ENCODE results near the gene DCUN1D3.
"Not testable (repeated sequence)": the region's sequence is repeated elsewhere in the genome, so short reads cannot be mapped to it uniquely, and the experiment has no call there.

DCUN1D3 gene

DNA sequence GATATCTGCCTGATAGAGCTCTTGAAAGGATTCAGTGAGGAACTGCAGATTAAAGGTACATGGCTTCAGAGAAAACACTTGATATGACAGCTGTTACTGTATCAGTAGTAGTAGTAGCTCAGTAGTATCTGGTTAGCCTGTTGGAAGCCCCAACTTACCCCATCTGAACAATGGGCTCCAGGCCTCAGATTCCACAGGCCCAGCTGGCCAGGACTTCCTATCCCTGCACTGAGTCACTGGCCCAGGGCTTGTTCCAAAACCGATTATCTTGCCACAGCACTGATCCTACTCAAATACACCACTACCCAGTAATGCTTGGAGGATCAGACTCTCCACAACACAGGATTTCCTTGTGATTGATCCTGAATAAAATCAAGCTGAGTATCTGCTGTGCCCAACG lies 32.6 kb downstream of the DCUN1D3 start:
- Histone ChIP-seq H3K4me1 (ENCODE audit: control insufficient read depth, insufficient read depth, low read length, poor library complexity, severe bottlenecking) (no peaks in the 10 kb centered on the region), H3K9me3 (ENCODE audit: control insufficient read depth, low read length) (no peaks in the 10 kb centered on the region), H3K4me3 (ENCODE audit: insufficient read depth, low read depth, low read length, poor library complexity, severe bottlenecking) (no peak overlapping the region), H3K27ac (ENCODE audit: insufficient read depth, low read length, poor library complexity, severe bottlenecking) (no peak overlapping the region), H3K27me3 (replicated peaks; ENCODE audit: control insufficient read depth, insufficient read depth, low read length, poor library complexity, severe bottlenecking) (no peaks in the 10 kb centered on the region), H3K36me3 (ENCODE audit: control insufficient read depth, insufficient read depth, low read length) (no peaks in the 10 kb centered on the region)
- DNase-seq = no peak

- no peaks in the 10 kb centered on the region for H3K4me1 ChIP-seq (ENCODE audit: control insufficient read depth, insufficient read depth, low read length, poor library complexity, severe bottlenecking)
- H3K27me3 ChIP-seq (replicated peaks; ENCODE audit: control insufficient read depth, insufficient read depth, low read length, poor library complexity, severe bottlenecking) = no peaks in the 10 kb centered on the region
- H3K9me3 ChIP-seq (ENCODE audit: control insufficient read depth, low read length) = no peaks in the 10 kb centered on the region
- H3K27ac ChIP-seq (ENCODE audit: insufficient read depth, low read length, poor library complexity, severe bottlenecking) = no peak overlapping the region
- H3K36me3 ChIP-seq (ENCODE audit: control insufficient read depth, insufficient read depth, low read length) = peaks cover 6% of the 10 kb centered on the region
- no peak for DNase-seq
- no peak overlapping the region for H3K4me3 ChIP-seq (ENCODE audit: insufficient read depth, low read depth, low read length, poor library complexity, severe bottlenecking)
These were observed 33.4 kb downstream of the DCUN1D3 start for GRCh38 chr16:20866801-20867200.

DNA sequence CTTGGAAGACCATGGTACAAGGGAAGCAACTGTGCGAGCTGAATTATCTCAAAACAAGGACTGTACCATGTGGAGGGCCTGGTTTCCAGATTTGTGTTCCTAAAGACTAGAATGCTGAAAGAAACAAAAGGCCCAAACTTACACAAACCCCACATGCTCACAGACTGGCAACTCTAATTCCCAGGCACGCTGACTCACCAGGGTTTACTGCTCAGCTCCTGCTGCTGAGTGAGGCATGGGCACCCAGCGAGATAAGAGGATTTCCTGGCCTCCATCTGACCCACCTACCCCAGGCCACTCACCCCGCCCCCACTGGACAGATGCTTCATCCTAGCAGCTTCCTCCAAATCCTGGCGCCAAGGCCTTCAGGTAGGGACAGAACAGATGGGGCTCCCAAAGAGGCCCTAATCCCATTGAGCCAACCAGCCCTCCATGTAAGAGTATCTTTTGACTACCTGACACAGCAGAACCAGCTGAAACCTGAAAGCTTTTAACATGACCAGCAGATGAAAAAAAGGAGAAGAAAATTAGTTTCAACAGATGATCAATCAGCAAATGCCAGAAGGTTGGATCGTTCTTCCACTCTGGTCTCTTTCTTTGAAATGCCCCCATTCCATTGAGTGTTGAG lies 33.9 kb downstream of the DCUN1D3 start:
- Histone ChIP-seq H3K27me3 (replicated peaks; ENCODE audit: control insufficient read depth, insufficient read depth, low read length, poor library complexity, severe bottlenecking) (no peaks in the 10 kb centered on the region), H3K27ac (ENCODE audit: insufficient read depth, low read length, poor library complexity, severe bottlenecking) (no peak overlapping the region), H3K36me3 (ENCODE audit: control insufficient read depth, insufficient read depth, low read length) (peaks cover 11% of the 10 kb centered on the region), H3K9me3 (ENCODE audit: control insufficient read depth, low read length) (no peaks in the 10 kb centered on the region), H3K4me1 (ENCODE audit: control insufficient read depth, insufficient read depth, low read length, poor library complexity, severe bottlenecking) (no peaks in the 10 kb centered on the region), H3K4me3 (ENCODE audit: insufficient read depth, low read depth, low read length, poor library complexity, severe bottlenecking) (no peak overlapping the region)
- no peak for DNase-seq

DNA sequence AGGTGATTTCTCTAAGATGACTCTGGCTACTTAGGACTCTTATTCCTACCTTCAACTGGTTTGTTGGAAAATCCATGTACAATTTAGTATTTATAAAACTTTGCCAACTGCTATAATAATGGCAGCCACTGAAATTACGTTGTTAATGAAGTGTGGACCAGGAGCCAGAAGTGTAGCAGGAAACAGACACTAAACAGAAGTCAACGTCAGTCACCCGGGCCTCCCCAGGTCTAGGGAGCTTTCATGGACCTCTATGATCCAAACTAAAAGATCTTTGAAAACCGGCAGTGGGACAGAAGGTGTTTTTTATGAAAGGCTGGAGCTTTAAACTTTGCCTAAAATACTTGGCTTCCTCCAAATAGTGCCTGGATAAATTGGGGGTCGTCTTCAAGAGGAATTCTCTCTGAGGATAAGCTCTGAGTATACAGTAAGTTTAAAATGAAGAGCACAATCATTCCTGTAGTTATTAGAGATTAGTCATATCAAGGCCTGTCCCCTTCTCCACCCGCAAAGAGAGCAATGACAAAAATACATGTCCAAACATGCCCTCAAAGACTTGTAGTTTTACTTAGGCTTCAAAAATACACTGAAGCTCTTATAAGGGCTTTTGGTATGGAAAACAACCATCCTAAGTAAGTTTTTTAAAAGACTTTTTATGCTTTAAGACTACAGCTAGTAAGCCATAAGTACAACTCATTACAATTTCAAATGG lies 34.6 kb downstream of the DCUN1D3 start:
- H3K27me3 ChIP-seq (replicated peaks; ENCODE audit: control insufficient read depth, insufficient read depth, low read length, poor library complexity, severe bottlenecking) = no peaks in the 10 kb centered on the region
- H3K9me3 ChIP-seq (ENCODE audit: control insufficient read depth, low read length) = no peaks in the 10 kb centered on the region
- no peak overlapping the region for H3K27ac ChIP-seq (ENCODE audit: insufficient read depth, low read length, poor library complexity, severe bottlenecking)
- peaks cover 15% of the 10 kb centered on the region for H3K36me3 ChIP-seq (ENCODE audit: control insufficient read depth, insufficient read depth, low read length)
- H3K4me1 ChIP-seq (ENCODE audit: control insufficient read depth, insufficient read depth, low read length, poor library complexity, severe bottlenecking) = no peaks in the 10 kb centered on the region
- H3K4me3 ChIP-seq (ENCODE audit: insufficient read depth, low read depth, low read length, poor library complexity, severe bottlenecking) = no peak overlapping the region
- no peak for DNase-seq

GRCh38 chr16:20864376-20864775 lies 35.8 kb downstream of the DCUN1D3 start:
- H3K4me3 ChIP-seq (ENCODE audit: insufficient read depth, low read depth, low read length, poor library complexity, severe bottlenecking); H3K27ac ChIP-seq (ENCODE audit: insufficient read depth, low read length, poor library complexity, severe bottlenecking); H3K4me1 ChIP-seq (ENCODE audit: control insufficient read depth, insufficient read depth, low read length, poor library complexity, severe bottlenecking); H3K27me3 ChIP-seq (replicated peaks; ENCODE audit: control insufficient read depth, insufficient read depth, low read length, poor library complexity, severe bottlenecking); DNase-seq; H3K9me3 ChIP-seq (ENCODE audit: control insufficient read depth, low read length): not testable (repeated sequence)
- H3K36me3 ChIP-seq (ENCODE audit: control insufficient read depth, insufficient read depth, low read length) = peaks cover 26% of the 10 kb centered on the region

DNA sequence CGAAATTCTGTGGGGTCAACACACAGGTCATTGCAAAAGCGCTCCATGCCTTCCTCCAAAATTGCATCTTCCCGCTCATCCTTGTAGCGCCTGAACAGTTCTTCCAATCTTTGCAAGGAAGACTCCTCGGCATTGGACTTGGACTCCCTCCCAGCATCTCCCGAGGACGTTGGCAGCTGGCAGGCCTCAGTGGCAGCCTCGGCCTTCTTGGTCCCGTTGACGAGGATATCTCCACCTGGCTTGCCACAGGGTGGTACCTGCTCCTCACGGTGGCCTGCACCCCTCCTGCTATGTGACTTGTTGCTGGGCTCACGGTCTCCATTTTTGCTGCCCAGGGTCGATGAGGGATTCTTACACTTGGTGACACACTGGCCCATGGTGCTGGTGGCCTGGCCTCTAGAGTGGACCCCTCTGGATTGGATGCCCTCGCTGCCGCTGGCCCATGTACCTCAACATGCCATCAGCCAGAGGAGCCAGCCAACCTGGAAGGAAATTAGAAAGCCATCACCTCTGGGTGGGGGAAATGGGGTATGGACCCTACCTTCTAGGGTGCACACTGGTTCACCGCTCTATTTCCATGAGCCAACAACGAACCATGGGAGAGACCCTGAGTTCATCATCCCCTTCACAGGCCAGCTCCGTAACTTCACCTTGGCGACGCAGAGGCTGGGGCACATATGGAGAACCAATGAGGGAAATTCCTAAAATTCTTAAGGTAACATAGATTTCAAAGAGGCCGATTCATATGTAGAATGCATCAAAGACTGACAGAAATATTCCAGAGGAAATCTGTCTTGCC lies 37.8 kb downstream of the DCUN1D3 start:
- no peaks in the 10 kb centered on the region for H3K9me3 ChIP-seq (ENCODE audit: control insufficient read depth, low read length)
- no peak for DNase-seq
- no peaks in the 10 kb centered on the region for H3K4me1 ChIP-seq (ENCODE audit: control insufficient read depth, insufficient read depth, low read length, poor library complexity, severe bottlenecking)
- no peaks in the 10 kb centered on the region for H3K27me3 ChIP-seq (replicated peaks; ENCODE audit: control insufficient read depth, insufficient read depth, low read length, poor library complexity, severe bottlenecking)
- H3K27ac ChIP-seq (ENCODE audit: insufficient read depth, low read length, poor library complexity, severe bottlenecking) = no peak overlapping the region
- H3K36me3 ChIP-seq (ENCODE audit: control insufficient read depth, insufficient read depth, low read length) = peaks cover 26% of the 10 kb centered on the region
- no peak overlapping the region for H3K4me3 ChIP-seq (ENCODE audit: insufficient read depth, low read depth, low read length, poor library complexity, severe bottlenecking)

DNA sequence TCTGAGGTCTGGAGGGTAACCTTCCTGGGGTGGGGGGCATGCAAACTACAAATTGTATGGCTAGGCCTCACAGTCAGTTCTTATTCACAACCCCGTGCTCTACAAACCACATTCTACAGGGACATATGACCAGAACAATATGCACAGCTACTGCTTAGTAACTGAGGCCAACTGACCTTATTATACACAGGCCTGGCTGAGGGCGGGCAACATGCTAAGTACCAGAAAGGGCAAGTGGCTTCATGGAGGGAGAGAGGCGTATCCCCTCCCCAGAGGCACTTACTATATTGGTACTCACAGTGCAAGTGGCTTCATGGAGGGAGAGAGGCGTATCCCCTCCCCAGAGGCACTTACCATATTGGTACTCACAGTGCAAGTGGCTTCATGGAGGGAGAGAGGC lies 39.2 kb downstream of the DCUN1D3 start:
- H3K27me3 ChIP-seq (replicated peaks; ENCODE audit: control insufficient read depth, insufficient read depth, low read length, poor library complexity, severe bottlenecking); H3K27ac ChIP-seq (ENCODE audit: insufficient read depth, low read length, poor library complexity, severe bottlenecking); H3K4me3 ChIP-seq (ENCODE audit: insufficient read depth, low read depth, low read length, poor library complexity, severe bottlenecking); H3K9me3 ChIP-seq (ENCODE audit: control insufficient read depth, low read length); H3K4me1 ChIP-seq (ENCODE audit: control insufficient read depth, insufficient read depth, low read length, poor library complexity, severe bottlenecking); DNase-seq: not testable (repeated sequence)
- peaks cover 26% of the 10 kb centered on the region for H3K36me3 ChIP-seq (ENCODE audit: control insufficient read depth, insufficient read depth, low read length)

DNA sequence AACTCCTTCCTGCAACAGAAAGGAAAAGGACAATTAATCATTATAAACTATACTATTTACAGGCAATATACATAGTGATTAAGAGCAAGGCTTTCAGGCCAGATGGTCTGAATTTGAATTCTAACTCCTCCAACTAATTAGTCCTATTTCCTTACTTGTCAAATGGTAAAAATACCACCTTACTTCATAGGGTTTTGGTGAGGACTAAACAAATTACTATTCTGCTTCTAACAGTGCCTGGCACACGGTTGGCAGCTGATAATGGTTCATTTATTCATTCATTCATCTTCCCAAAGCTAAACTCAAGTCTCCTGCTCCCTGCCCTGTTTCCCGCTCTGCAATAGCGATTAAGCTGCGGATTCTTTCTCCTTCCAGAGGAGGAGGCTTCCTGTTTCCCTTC lies 39.8 kb downstream of the DCUN1D3 start:
- Histone ChIP-seq H3K4me1 (ENCODE audit: control insufficient read depth, insufficient read depth, low read length, poor library complexity, severe bottlenecking) (no peaks in the 10 kb centered on the region), H3K36me3 (ENCODE audit: control insufficient read depth, insufficient read depth, low read length) (peaks cover 26% of the 10 kb centered on the region), H3K27me3 (replicated peaks; ENCODE audit: control insufficient read depth, insufficient read depth, low read length, poor library complexity, severe bottlenecking) (no peaks in the 10 kb centered on the region), H3K27ac (ENCODE audit: insufficient read depth, low read length, poor library complexity, severe bottlenecking) (no peak overlapping the region), H3K9me3 (ENCODE audit: control insufficient read depth, low read length) (no peaks in the 10 kb centered on the region), H3K4me3 (ENCODE audit: insufficient read depth, low read depth, low read length, poor library complexity, severe bottlenecking) (no peak overlapping the region)
- DNase-seq = no peak

DNA sequence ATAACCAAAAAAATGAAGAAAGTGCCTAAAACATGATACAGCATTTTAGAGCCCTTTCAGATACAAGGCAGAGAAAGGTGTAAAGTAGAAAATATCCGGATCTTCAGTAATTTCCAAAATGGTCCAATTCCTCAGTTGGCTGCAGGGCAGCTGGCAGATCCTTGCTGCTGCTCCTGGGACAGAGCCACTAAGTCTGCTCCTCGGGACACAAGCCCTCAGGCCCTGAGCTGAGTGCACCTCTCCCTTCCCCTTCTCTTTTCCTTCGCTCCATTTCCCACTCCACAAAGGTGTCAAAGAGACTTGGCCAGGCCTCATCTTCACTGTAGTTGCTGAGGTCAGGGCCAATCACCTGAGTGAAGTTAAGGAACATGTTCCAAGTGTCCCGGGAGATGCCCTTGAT lies 40.5 kb downstream of the DCUN1D3 start:
- Histone ChIP-seq H3K4me3 (ENCODE audit: insufficient read depth, low read depth, low read length, poor library complexity, severe bottlenecking) (no peak overlapping the region), H3K4me1 (ENCODE audit: control insufficient read depth, insufficient read depth, low read length, poor library complexity, severe bottlenecking) (no peaks in the 10 kb centered on the region), H3K9me3 (ENCODE audit: control insufficient read depth, low read length) (no peaks in the 10 kb centered on the region), H3K36me3 (ENCODE audit: control insufficient read depth, insufficient read depth, low read length) (peaks cover 26% of the 10 kb centered on the region), H3K27me3 (replicated peaks; ENCODE audit: control insufficient read depth, insufficient read depth, low read length, poor library complexity, severe bottlenecking) (no peaks in the 10 kb centered on the region), H3K27ac (ENCODE audit: insufficient read depth, low read length, poor library complexity, severe bottlenecking) (no peak overlapping the region)
- no peak for DNase-seq

- DNase-seq = no peak
- H3K9me3 ChIP-seq (ENCODE audit: control insufficient read depth, low read length) = no peaks in the 10 kb centered on the region
- H3K27ac ChIP-seq (ENCODE audit: insufficient read depth, low read length, poor library complexity, severe bottlenecking) = no peak overlapping the region
- H3K4me3 ChIP-seq (ENCODE audit: insufficient read depth, low read depth, low read length, poor library complexity, severe bottlenecking) = no peak overlapping the region
- no peaks in the 10 kb centered on the region for H3K27me3 ChIP-seq (replicated peaks; ENCODE audit: control insufficient read depth, insufficient read depth, low read length, poor library complexity, severe bottlenecking)
- peaks cover 26% of the 10 kb centered on the region for H3K36me3 ChIP-seq (ENCODE audit: control insufficient read depth, insufficient read depth, low read length)
- H3K4me1 ChIP-seq (ENCODE audit: control insufficient read depth, insufficient read depth, low read length, poor library complexity, severe bottlenecking) = no peaks in the 10 kb centered on the region
These were observed 40.9 kb downstream of the DCUN1D3 start for GRCh38 chr16:20859229-20859628.
